SK-N-SH treated with all-trans-retinoic acid at 6 μM for 48 hours (cell line): ENCODE results near the gene KRTAP10-7.

Source experiments
- TSHZ2 ChIP-seq: fragments of 250-450 bp; sonication (Bioruptor Pico); IDR thresholded peaks from 2 replicates; pipeline ENCODE4 v1.5.0; 2020; ENCODE audit warnings: mild to moderate bottlenecking, moderate library complexity
- TF ChIP-seq, protein P1 (sequence below): fragments of 250-450 bp; sonication (Bioruptor Pico); IDR thresholded peaks from 2 replicates; pipeline ENCODE4 v1.8.0; 2020; ENCODE audit warnings: mild to moderate bottlenecking, moderate library complexity, borderline replicate concordance

DNA sequence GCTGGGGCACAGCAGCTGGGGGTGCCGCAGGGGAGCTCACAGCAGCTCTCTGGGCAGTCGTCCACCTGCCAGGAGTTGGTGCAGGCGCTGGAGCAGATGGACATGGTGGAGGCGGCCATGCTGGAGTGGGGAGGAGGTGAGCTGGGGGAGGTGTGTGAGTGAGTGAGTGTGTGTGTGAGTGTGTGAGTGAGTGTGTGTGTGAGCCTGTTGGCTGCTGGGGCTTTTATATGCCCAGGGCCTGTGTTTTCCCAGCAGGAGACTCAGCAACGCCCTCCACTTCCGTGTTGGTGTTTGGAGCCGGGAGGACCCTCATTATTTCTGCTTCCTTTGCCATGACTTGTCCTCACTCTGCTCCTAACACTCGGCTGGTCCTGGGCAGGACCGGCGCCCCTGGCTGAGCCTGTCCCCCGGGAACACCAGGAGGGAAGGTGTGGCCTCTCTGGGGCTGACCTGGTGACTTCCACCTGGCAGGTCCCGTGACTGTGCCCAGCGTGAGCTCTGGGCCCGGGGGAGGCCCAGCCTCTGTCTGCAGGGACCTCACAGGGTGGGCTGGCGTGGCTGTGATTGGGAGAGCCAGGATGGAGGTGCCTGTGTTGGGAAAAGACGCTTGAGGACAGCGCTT, 48.9 kb upstream of the KRTAP10-7 start, which contains the start of gene KRTAP10-2:
- no peak for TF ChIP-seq TSHZ2 (CRISPR knock-in tag)
- TF ChIP-seq, protein P1, sequence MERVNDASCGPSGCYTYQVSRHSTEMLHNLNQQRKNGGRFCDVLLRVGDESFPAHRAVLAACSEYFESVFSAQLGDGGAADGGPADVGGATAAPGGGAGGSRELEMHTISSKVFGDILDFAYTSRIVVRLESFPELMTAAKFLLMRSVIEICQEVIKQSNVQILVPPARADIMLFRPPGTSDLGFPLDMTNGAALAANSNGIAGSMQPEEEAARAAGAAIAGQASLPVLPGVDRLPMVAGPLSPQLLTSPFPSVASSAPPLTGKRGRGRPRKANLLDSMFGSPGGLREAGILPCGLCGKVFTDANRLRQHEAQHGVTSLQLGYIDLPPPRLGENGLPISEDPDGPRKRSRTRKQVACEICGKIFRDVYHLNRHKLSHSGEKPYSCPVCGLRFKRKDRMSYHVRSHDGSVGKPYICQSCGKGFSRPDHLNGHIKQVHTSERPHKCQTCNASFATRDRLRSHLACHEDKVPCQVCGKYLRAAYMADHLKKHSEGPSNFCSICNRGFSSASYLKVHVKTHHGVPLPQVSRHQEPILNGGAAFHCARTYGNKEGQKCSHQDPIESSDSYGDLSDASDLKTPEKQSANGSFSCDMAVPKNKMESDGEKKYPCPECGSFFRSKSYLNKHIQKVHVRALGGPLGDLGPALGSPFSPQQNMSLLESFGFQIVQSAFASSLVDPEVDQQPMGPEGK, result no peak
